HG02943 (cell line): ENCODE results near the gene RAB1B.

Experiments
- ATAC-seq: cut with Tn5 transposase; IDR thresholded peaks from one replicate; pipeline ENCODE4 v1.9.1; 2021; ENCODE audit warnings: mild to moderate bottlenecking, low read depth, moderate library complexity; ENCODE audit not compliant: unreplicated experiment

The RAB1B gene

GRCh38 chr11:66268244-66268951 is at the start of gene RAB1B:
RAB1B (plus strand) TSS chr11:66268639; CDS start chr11:66268680, 41 bp downstream.
- peak; percentile 75 for ATAC-seq

GRCh38 chr11:66218846-66219620 is 49.4 kb upstream of the RAB1B start:
- ATAC-seq: no peak

- ATAC-seq: no peak
Measured at GRCh38 chr11:66219846-66220565, 48.4 kb upstream of the RAB1B start.

GRCh38 chr11:66220566-66220935 is 47.9 kb upstream of the RAB1B start:
- no peak for ATAC-seq

- ATAC-seq: no peak
Measured at GRCh38 chr11:66221012-66221411, 47.4 kb upstream of the RAB1B start.

- ATAC-seq: no peak
Measured at GRCh38 chr11:66221726-66222236, 46.7 kb upstream of the RAB1B start.

GRCh38 chr11:66222358-66223149 is 45.9 kb upstream of the RAB1B start:
- peak; percentile 87 for ATAC-seq

GRCh38 chr11:66224226-66224855 is 44.1 kb upstream of the RAB1B start:
- ATAC-seq: no peak

- ATAC-seq: no peak
Measured at GRCh38 chr11:66225066-66225465, 43.4 kb upstream of the RAB1B start.

GRCh38 chr11:66226101-66226500 is 42.3 kb upstream of the RAB1B start:
- ATAC-seq: no peak

- no peak for ATAC-seq
Measured at GRCh38 chr11:66227700-66228099, 40.7 kb upstream of the RAB1B start.

- no peak for ATAC-seq
Measured at GRCh38 chr11:66228521-66228920, 39.9 kb upstream of the RAB1B start.

GRCh38 chr11:66230156-66230555 is 38.3 kb upstream of the RAB1B start:
- ATAC-seq: no peak

GRCh38 chr11:66230978-66231377 is 37.5 kb upstream of the RAB1B start:
- ATAC-seq: no peak

- no peak for ATAC-seq
Measured at GRCh38 chr11:66231561-66231960, 36.9 kb upstream of the RAB1B start.

- ATAC-seq: no peak
Measured at GRCh38 chr11:66232769-66233168, 35.7 kb upstream of the RAB1B start.

GRCh38 chr11:66233301-66233700 is 35.1 kb upstream of the RAB1B start:
- ATAC-seq: no peak

GRCh38 chr11:66235141-66235540 is 33.3 kb upstream of the RAB1B start:
- ATAC-seq: no peak

GRCh38 chr11:66237867-66238266 is 30.6 kb upstream of the RAB1B start:
- ATAC-seq: no peak
